Measurements from ENCODE around the gene EIF2AK3. TPM values are rescaled to one million over a fixed set of nuclear protein-coding genes. Genes with fewer than 3 reads are reported as not detected.

Gene EIF2AK3
- total and polyA plus RNA-seq, 2 donors (not counting 1 experiment from before 2014, with no cell fraction given), result 11.9 to 19.8 TPM

DNA sequence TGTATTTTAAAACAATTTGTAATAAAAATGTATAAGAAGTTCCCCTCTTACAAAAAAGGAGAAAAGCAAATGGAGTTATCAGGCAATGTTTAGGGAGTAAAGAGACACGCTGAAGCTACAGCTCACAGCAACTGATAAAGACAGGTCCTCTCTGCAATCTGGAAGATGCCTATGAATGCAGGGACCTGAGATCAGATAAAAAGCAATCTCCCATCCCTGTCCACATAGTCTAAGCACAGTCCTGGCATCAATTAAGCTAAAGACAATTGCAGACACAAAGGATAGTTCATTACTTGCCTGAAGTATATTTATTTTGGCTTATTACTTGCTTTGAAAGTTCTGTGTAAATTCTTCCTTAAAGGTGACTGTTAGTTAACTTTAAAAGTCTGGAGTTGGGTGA, 5.0 kb downstream of the EIF2AK3 start:
- H3K27ac ChIP-seq (ENCODE audit: insufficient read depth, low read length), result no peak overlapping the region
- H3K9ac ChIP-seq (ENCODE audit: insufficient read depth, low read length), result no peak overlapping the region
- no peak for DNase-seq (ENCODE audit: low read depth in 2 of 2)
- H3K79me2 ChIP-seq (ENCODE audit: control insufficient read depth, insufficient read depth, low read length), result peaks cover 46% of the 10 kb centered on the region
- no peak for TF ChIP-seq EZH2 (IDR thresholded peaks at IDR 0.05; ENCODE audit: low read length, missing control alignments)
- TF ChIP-seq, protein P1, sequence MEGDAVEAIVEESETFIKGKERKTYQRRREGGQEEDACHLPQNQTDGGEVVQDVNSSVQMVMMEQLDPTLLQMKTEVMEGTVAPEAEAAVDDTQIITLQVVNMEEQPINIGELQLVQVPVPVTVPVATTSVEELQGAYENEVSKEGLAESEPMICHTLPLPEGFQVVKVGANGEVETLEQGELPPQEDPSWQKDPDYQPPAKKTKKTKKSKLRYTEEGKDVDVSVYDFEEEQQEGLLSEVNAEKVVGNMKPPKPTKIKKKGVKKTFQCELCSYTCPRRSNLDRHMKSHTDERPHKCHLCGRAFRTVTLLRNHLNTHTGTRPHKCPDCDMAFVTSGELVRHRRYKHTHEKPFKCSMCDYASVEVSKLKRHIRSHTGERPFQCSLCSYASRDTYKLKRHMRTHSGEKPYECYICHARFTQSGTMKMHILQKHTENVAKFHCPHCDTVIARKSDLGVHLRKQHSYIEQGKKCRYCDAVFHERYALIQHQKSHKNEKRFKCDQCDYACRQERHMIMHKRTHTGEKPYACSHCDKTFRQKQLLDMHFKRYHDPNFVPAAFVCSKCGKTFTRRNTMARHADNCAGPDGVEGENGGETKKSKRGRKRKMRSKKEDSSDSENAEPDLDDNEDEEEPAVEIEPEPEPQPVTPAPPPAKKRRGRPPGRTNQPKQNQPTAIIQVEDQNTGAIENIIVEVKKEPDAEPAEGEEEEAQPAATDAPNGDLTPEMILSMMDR (conservative IDR thresholded peaks at IDR 0.05 in 1 of 2, IDR thresholded peaks at IDR 0.05 in 1 of 2; ENCODE audit: low read depth in 1 of 2, low read length in 2 of 2), result no peak
- no peak overlapping the region for H3K4me3 ChIP-seq (replicated peaks in 1 of 4; ENCODE audit: control extremely low read depth in 1 of 4, insufficient read depth in 1 of 4, low read depth in 3 of 4, low read length in 4 of 4)
- no peaks in the 10 kb centered on the region for H4K20me1 ChIP-seq (ENCODE audit: control insufficient read depth, extremely low read depth, insufficient read depth, low read length)
- H3K27me3 ChIP-seq (ENCODE audit: control insufficient read depth, insufficient read depth, low read length), result no peaks in the 10 kb centered on the region
- H2AFZ ChIP-seq (ENCODE audit: low read length), result no peak overlapping the region
- no peaks in the 10 kb centered on the region for H3K9me3 ChIP-seq (ENCODE audit: control insufficient read depth, insufficient read depth, low read depth, low read length)
- H3K4me2 ChIP-seq (ENCODE audit: extremely low read depth, insufficient read depth, low read length), result no peak overlapping the region
- no peaks in the 10 kb centered on the region for H3K36me3 ChIP-seq (ENCODE audit: control insufficient read depth, insufficient read depth, low read length)
- no peaks in the 10 kb centered on the region for H3K4me1 ChIP-seq (ENCODE audit: control insufficient read depth, extremely low read depth, insufficient read depth, low read length)

DNA sequence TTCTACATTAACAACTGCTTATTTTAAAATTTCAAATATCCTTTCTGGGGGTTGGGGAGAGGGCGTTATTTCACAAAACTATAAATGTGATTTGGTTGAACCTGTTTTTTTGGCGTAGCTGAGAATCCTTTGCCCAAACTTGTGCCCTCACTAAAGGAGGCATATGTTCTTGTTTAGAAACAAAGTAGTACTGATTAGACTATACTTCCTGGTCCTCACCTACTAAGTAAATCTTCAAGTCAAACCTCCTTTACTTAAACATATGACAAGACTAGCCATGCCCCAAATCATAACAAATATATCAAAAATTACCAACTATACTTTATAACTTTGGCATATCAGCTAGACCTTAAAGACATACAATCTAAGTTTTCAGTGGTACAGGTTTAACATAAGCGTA, 5.8 kb downstream of the EIF2AK3 start:
- no peaks in the 10 kb centered on the region for H3K9me3 ChIP-seq (ENCODE audit: control insufficient read depth, insufficient read depth, low read depth, low read length)
- no peak overlapping the region for H3K9ac ChIP-seq (ENCODE audit: insufficient read depth, low read length)
- H3K4me2 ChIP-seq (ENCODE audit: extremely low read depth, insufficient read depth, low read length), result no peak overlapping the region
- H3K4me3 ChIP-seq (replicated peaks in 1 of 4; ENCODE audit: control extremely low read depth in 1 of 4, insufficient read depth in 1 of 4, low read depth in 3 of 4, low read length in 4 of 4), result no peak overlapping the region
- no peak for DNase-seq (ENCODE audit: low read depth in 2 of 2)
- H3K79me2 ChIP-seq (ENCODE audit: control insufficient read depth, insufficient read depth, low read length), result peaks cover 47% of the 10 kb centered on the region
- no peaks in the 10 kb centered on the region for H3K27me3 ChIP-seq (ENCODE audit: control insufficient read depth, insufficient read depth, low read length)
- no peaks in the 10 kb centered on the region for H3K4me1 ChIP-seq (ENCODE audit: control insufficient read depth, extremely low read depth, insufficient read depth, low read length)
- H3K27ac ChIP-seq (ENCODE audit: insufficient read depth, low read length), result no peak overlapping the region
- no peaks in the 10 kb centered on the region for H3K36me3 ChIP-seq (ENCODE audit: control insufficient read depth, insufficient read depth, low read length)
- TF ChIP-seq EZH2 (IDR thresholded peaks at IDR 0.05; ENCODE audit: low read length, missing control alignments), result no peak
- TF ChIP-seq, protein P1 (conservative IDR thresholded peaks at IDR 0.05 in 1 of 2, IDR thresholded peaks at IDR 0.05 in 1 of 2; ENCODE audit: low read depth in 1 of 2, low read length in 2 of 2), result no peak
- no peak overlapping the region for H2AFZ ChIP-seq (ENCODE audit: low read length)
- no peaks in the 10 kb centered on the region for H4K20me1 ChIP-seq (ENCODE audit: control insufficient read depth, extremely low read depth, insufficient read depth, low read length)

DNA sequence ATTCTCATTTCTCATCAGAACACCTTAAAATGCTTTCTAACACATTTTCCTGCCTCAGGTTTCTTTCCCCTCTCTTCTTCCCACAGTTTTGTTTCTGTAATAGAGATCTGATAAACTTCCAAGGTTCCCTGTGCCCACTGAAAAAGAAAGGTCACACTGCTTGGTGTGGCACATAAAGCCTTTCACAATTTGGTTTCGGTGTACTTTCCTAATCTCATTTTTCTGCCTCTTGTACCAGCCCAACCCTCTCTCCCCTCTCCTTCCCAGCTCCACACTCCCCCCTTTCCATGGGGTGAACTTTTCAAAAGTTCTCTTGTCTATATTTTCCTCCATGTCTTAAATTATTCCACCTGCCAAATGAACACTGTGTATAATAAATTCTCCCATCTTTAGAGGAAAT, 7.2 kb downstream of the EIF2AK3 start:
- no peak for DNase-seq (ENCODE audit: low read depth in 2 of 2)
- no peak overlapping the region for H2AFZ ChIP-seq (ENCODE audit: low read length)

More for the DNA sequence above, 7.2 kb downstream of the EIF2AK3 start:
- no peak overlapping the region for H3K27ac ChIP-seq (ENCODE audit: insufficient read depth, low read length)
- H3K4me3 ChIP-seq (replicated peaks in 1 of 4; ENCODE audit: control extremely low read depth in 1 of 4, insufficient read depth in 1 of 4, low read depth in 3 of 4, low read length in 4 of 4), result no peak overlapping the region
- no peaks in the 10 kb centered on the region for H3K27me3 ChIP-seq (ENCODE audit: control insufficient read depth, insufficient read depth, low read length)
- H4K20me1 ChIP-seq (ENCODE audit: control insufficient read depth, extremely low read depth, insufficient read depth, low read length), result no peaks in the 10 kb centered on the region
- H3K4me1 ChIP-seq (ENCODE audit: control insufficient read depth, extremely low read depth, insufficient read depth, low read length), result no peaks in the 10 kb centered on the region
- H3K9me3 ChIP-seq (ENCODE audit: control insufficient read depth, insufficient read depth, low read depth, low read length), result no peaks in the 10 kb centered on the region
- no peak overlapping the region for H3K4me2 ChIP-seq (ENCODE audit: extremely low read depth, insufficient read depth, low read length)
- TF ChIP-seq EZH2 (IDR thresholded peaks at IDR 0.05; ENCODE audit: low read length, missing control alignments), result no peak
- TF ChIP-seq, protein P1 (conservative IDR thresholded peaks at IDR 0.05 in 1 of 2, IDR thresholded peaks at IDR 0.05 in 1 of 2; ENCODE audit: low read depth in 1 of 2, low read length in 2 of 2), result no peak
- H3K79me2 ChIP-seq (ENCODE audit: control insufficient read depth, insufficient read depth, low read length), result peaks cover 36% of the 10 kb centered on the region
- H3K9ac ChIP-seq (ENCODE audit: insufficient read depth, low read length), result no peak overlapping the region
- H3K36me3 ChIP-seq (ENCODE audit: control insufficient read depth, insufficient read depth, low read length), result no peaks in the 10 kb centered on the region

Measured in fibroblast of lung (primary cell).